NB4 (cell line): ENCODE results near the gene ADCY2.

Experiments
- TF ChIP-seq, protein P1 (sequence below): IDR thresholded peaks from 2 replicates; pipeline ENCODE4 v1.6.1; 2011; ENCODE audit warnings: low read depth, low read length
- TF ChIP-seq, protein P2 (sequence below): IDR thresholded peaks from one replicate; pipeline ENCODE4 v1.5.1; 2012; ENCODE audit warnings: low read depth, low read length

DNA sequence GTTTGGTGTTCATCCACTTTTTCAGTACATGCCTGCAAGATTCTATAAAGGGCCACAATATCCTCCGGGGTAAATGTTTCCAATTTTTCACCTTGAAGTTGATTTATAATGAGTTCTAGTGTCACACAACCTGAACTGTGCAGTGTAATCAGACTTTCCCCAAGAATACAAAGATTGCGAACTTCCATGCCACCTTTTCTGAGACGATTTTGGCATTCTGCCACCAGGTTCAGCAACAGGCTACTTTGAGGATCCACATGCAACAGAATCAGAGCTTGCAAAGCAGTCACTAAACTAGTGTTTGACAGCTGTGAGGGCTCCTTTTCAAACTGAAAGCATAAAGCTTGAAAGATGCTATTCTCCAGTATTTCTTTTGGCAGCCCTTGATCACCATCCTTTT, 471.3 kb downstream of the ADCY2 start:
- TF ChIP-seq, protein P1, sequence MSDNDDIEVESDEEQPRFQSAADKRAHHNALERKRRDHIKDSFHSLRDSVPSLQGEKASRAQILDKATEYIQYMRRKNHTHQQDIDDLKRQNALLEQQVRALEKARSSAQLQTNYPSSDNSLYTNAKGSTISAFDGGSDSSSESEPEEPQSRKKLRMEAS, result no peak
- TF ChIP-seq, protein P2, sequence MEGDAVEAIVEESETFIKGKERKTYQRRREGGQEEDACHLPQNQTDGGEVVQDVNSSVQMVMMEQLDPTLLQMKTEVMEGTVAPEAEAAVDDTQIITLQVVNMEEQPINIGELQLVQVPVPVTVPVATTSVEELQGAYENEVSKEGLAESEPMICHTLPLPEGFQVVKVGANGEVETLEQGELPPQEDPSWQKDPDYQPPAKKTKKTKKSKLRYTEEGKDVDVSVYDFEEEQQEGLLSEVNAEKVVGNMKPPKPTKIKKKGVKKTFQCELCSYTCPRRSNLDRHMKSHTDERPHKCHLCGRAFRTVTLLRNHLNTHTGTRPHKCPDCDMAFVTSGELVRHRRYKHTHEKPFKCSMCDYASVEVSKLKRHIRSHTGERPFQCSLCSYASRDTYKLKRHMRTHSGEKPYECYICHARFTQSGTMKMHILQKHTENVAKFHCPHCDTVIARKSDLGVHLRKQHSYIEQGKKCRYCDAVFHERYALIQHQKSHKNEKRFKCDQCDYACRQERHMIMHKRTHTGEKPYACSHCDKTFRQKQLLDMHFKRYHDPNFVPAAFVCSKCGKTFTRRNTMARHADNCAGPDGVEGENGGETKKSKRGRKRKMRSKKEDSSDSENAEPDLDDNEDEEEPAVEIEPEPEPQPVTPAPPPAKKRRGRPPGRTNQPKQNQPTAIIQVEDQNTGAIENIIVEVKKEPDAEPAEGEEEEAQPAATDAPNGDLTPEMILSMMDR, result no peak
